WTC11 (cell line): ENCODE measurements around the gene PHPT1.

Source experiments
- CREB1 ChIP-seq: sonication (generic); formaldehyde crosslinking; IDR thresholded peaks from 2 replicates; pipeline ENCODE4 v1.8.0; 2023; ENCODE audit warnings: mild to moderate bottlenecking, missing genetic modification reagents
- GABPB1 ChIP-seq: sonication (generic); formaldehyde crosslinking; IDR thresholded peaks from 2 replicates; pipeline ENCODE4 v1.8.1; 2023; ENCODE audit warnings: mild to moderate bottlenecking, missing genetic modification reagents
- TF ChIP-seq, protein P1 (sequence below): sonication (generic); formaldehyde crosslinking; conservative IDR thresholded peaks from 2 replicates; pipeline ENCODE4 v1.8.1; 2023; ENCODE audit warnings: mild to moderate bottlenecking, low read depth, missing genetic modification reagents, moderate library complexity
- TF ChIP-seq, protein P2 (sequence below): fragments of 200-600 bp; IDR thresholded peaks from 2 replicates; pipeline ENCODE4 v1.8.0; 2022; ENCODE audit warnings: antibody characterized with exemption

DNA sequence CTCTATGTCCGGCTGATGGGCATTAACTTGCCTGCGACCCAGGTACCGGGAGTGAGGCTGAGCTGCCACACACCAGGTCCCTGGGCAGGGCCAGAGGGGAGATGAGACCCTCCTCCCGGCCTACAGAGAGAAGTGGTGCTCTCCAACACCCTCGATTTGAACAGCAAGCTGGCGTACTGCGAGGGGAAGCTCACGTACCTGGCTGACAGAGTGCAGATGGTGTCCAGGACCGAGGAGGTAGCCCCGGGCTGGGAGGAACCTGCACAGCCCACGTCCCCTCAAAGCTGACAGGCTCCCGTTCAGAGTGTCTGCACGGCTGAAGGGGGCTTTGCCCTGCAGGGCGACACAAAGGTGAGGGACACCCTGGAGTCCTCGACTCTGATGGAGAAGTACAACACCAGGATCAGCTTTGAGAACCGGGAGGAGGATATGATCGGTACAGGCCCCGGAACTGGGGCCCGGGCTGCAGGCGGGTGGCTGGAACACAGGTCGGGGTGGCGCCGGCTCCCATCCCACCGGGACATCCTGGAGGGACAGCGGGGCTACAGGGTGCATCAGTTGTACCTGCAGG is 42.5 kb upstream of the PHPT1 start:
- TF ChIP-seq, protein P1, sequence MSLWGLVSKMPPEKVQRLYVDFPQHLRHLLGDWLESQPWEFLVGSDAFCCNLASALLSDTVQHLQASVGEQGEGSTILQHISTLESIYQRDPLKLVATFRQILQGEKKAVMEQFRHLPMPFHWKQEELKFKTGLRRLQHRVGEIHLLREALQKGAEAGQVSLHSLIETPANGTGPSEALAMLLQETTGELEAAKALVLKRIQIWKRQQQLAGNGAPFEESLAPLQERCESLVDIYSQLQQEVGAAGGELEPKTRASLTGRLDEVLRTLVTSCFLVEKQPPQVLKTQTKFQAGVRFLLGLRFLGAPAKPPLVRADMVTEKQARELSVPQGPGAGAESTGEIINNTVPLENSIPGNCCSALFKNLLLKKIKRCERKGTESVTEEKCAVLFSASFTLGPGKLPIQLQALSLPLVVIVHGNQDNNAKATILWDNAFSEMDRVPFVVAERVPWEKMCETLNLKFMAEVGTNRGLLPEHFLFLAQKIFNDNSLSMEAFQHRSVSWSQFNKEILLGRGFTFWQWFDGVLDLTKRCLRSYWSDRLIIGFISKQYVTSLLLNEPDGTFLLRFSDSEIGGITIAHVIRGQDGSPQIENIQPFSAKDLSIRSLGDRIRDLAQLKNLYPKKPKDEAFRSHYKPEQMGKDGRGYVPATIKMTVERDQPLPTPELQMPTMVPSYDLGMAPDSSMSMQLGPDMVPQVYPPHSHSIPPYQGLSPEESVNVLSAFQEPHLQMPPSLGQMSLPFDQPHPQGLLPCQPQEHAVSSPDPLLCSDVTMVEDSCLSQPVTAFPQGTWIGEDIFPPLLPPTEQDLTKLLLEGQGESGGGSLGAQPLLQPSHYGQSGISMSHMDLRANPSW (CRISPR knock-in tag) = no peak
- TF ChIP-seq, protein P2, sequence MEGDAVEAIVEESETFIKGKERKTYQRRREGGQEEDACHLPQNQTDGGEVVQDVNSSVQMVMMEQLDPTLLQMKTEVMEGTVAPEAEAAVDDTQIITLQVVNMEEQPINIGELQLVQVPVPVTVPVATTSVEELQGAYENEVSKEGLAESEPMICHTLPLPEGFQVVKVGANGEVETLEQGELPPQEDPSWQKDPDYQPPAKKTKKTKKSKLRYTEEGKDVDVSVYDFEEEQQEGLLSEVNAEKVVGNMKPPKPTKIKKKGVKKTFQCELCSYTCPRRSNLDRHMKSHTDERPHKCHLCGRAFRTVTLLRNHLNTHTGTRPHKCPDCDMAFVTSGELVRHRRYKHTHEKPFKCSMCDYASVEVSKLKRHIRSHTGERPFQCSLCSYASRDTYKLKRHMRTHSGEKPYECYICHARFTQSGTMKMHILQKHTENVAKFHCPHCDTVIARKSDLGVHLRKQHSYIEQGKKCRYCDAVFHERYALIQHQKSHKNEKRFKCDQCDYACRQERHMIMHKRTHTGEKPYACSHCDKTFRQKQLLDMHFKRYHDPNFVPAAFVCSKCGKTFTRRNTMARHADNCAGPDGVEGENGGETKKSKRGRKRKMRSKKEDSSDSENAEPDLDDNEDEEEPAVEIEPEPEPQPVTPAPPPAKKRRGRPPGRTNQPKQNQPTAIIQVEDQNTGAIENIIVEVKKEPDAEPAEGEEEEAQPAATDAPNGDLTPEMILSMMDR = no peak
- no peak for TF ChIP-seq GABPB1 (CRISPR knock-in tag)
- no peak for TF ChIP-seq CREB1 (CRISPR knock-in tag)
